NOMO-1 (cell line): ENCODE measurements around the gene PLXND1.

Experiments
- DNase-seq, 2 experiments: peaks; one replicate each; lab custom pipeline; 2025; ENCODE audit not compliant: unreplicated experiment in 2 of 2; lab: John Stamatoyannopoulos, UW

The PLXND1 gene

GRCh38 chr3:129567939-129568338, 38.5 kb downstream of the PLXND1 start:
- DNase-seq, result no peak

- no peak for DNase-seq
Observed at GRCh38 chr3:129567176-129567705, 39.2 kb downstream of the PLXND1 start.

GRCh38 chr3:129565902-129566301, 40.6 kb downstream of the PLXND1 start:
- no peak for DNase-seq

GRCh38 chr3:129564981-129565644, 41.4 kb downstream of the PLXND1 start:
- no peak for DNase-seq

- no peak for DNase-seq
Observed at GRCh38 chr3:129563850-129564535, 42.5 kb downstream of the PLXND1 start.

- DNase-seq, result no peak
Observed at GRCh38 chr3:129563332-129563731, 43.1 kb downstream of the PLXND1 start.

GRCh38 chr3:129562803-129563202, 43.7 kb downstream of the PLXND1 start:
- DNase-seq, result no peak

- DNase-seq, result no peak
Observed at GRCh38 chr3:129561619-129562248, 44.7 kb downstream of the PLXND1 start.

- no peak for DNase-seq
Observed at GRCh38 chr3:129560911-129561594, 45.4 kb downstream of the PLXND1 start.

- DNase-seq, result no peak
Observed at GRCh38 chr3:129560269-129560787, 46.1 kb downstream of the PLXND1 start.

- DNase-seq, result no peak
Observed at GRCh38 chr3:129559565-129560079, 46.9 kb downstream of the PLXND1 start.

GRCh38 chr3:129558772-129559564, 47.5 kb downstream of the PLXND1 start:
- peak in 1 of 2 experiments; percentile 53 for DNase-seq

GRCh38 chr3:129558081-129558771, 48.2 kb downstream of the PLXND1 start:
- no peak for DNase-seq

GRCh38 chr3:129557548-129557894, 49.0 kb downstream of the PLXND1 start:
- DNase-seq, result no peak

GRCh38 chr3:129556890-129557547, 49.5 kb downstream of the PLXND1 start:
- DNase-seq, result no peak

- no peak for DNase-seq
Observed at GRCh38 chr3:129556358-129556695, 50.1 kb downstream of the PLXND1 start.

GRCh38 chr3:129555616-129556357, 50.7 kb downstream of the PLXND1 start:
- DNase-seq, result no peak

GRCh38 chr3:129555153-129555550, 51.3 kb downstream of the PLXND1 start:
- no peak for DNase-seq
